ENCODE measurements around the gene LRPPRC.

DNA sequence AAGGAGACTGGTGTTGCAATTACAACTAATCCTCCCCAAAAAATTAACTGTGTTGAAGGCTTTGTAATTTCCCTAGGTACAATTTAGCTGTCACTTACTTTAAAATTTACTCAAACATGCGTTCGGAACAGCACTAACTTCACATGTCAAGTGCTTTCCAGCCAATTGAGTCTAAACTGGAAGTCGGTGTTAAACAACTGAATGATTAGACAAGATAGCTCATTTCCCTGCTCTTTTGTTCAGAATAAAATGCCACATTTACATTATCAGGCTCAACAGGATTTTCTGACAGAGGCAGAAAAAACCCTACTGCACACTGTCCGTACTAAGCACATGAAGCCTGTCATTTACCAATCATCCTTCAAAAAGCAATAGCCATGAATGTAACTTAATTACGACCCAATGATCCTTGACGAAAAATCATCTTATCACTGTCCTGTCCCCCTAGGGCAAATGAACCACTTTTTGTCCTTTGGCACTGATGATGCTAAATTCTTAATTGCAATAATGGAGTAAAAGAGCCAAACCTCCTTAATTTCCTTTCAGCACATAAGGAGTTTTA, 56.0 kb downstream of the LRPPRC start:
- TF ChIP-seq EP300 (IDR thresholded peaks at IDR 0.05; ENCODE audit: borderline replicate concordance) (no peak), TAF1 (IDR thresholded peaks at IDR 0.05; ENCODE audit: low read depth) (no peak), YY1 (IDR thresholded peaks at IDR 0.05; ENCODE audit: low read depth) (no peak), TCF12 (IDR thresholded peaks at IDR 0.05; ENCODE audit: low read depth) (no peak), CEBPB (IDR thresholded peaks at IDR 0.05) (no peak), EGR1 (IDR thresholded peaks at IDR 0.05) (no peak), NFIC (IDR thresholded peaks at IDR 0.05) (no peak), TEAD4 (IDR thresholded peaks at IDR 0.05) (no peak)
